ENCODE data around the gene SPATA2L.
"Not testable (repeated sequence)": the region's sequence is repeated elsewhere in the genome, so short reads cannot be mapped to it uniquely, and the experiment has no call there.

The SPATA2L gene

GRCh38 chr16:89688395-89688794 is 13.1 kb downstream of the SPATA2L start:
- DNase-seq (ENCODE audit: low read depth), result no peak
- no peak overlapping the region for H3K4me3 ChIP-seq (replicated peaks; ENCODE audit: low read depth, low read length)
- no peak for TF ChIP-seq CTCF (IDR thresholded peaks at IDR 0.05; ENCODE audit: low read length, missing control alignments)

- no peak for TF ChIP-seq CTCF (IDR thresholded peaks at IDR 0.05; ENCODE audit: low read length, missing control alignments)
- H3K4me3 ChIP-seq (replicated peaks; ENCODE audit: low read depth, low read length), result peak overlapping the region; percentile 82
- peak; percentile 25 for DNase-seq (ENCODE audit: low read depth)
These were observed 14.2 kb downstream of the SPATA2L start for GRCh38 chr16:89687092-89687940.

GRCh38 chr16:89686520-89687091 is 14.9 kb downstream of the SPATA2L start, which contains the start of gene CDK10:
CDK10 (plus strand) TSS chr16:89686689; CDS start chr16:89686711, 22 bp downstream.
- peak; percentile 90 for DNase-seq (ENCODE audit: low read depth)
- H3K4me3 ChIP-seq (replicated peaks; ENCODE audit: low read depth, low read length), result peak within 1 kb of the TSS; percentile 82
- TF ChIP-seq CTCF (IDR thresholded peaks at IDR 0.05; ENCODE audit: low read length, missing control alignments), result no peak

GRCh38 chr16:89685916-89686315 is 15.6 kb downstream of the SPATA2L start:
- no peak for TF ChIP-seq CTCF (IDR thresholded peaks at IDR 0.05; ENCODE audit: low read length, missing control alignments)
- H3K4me3 ChIP-seq (replicated peaks; ENCODE audit: low read depth, low read length), result no peak overlapping the region
- DNase-seq (ENCODE audit: low read depth), result no peak

- H3K4me3 ChIP-seq (replicated peaks; ENCODE audit: low read depth, low read length), result no peak overlapping the region
- no peak for TF ChIP-seq CTCF (IDR thresholded peaks at IDR 0.05; ENCODE audit: low read length, missing control alignments)
- DNase-seq (ENCODE audit: low read depth), result no peak
These were observed 23.2 kb downstream of the SPATA2L start for GRCh38 chr16:89678258-89678657.

- no peak overlapping the region for H3K4me3 ChIP-seq (replicated peaks; ENCODE audit: low read depth, low read length)
- DNase-seq (ENCODE audit: low read depth), result no peak
- TF ChIP-seq CTCF (IDR thresholded peaks at IDR 0.05; ENCODE audit: low read length, missing control alignments), result no peak
These were observed 29.1 kb downstream of the SPATA2L start for GRCh38 chr16:89672177-89672941.

GRCh38 chr16:89671565-89671964 is 29.9 kb downstream of the SPATA2L start:
- not testable (repeated sequence) for DNase-seq (ENCODE audit: low read depth); H3K4me3 ChIP-seq (replicated peaks; ENCODE audit: low read depth, low read length)
